ENCODE measurements around the gene CSPG5. TPM values are rescaled to one million over a fixed set of nuclear protein-coding genes. Genes with fewer than 3 reads are reported as not detected.
A peak's percentile ranks its signal among the peaks of the same experiment; 100 is the strongest.

The CSPG5 gene
- total and polyA plus RNA-seq, 4 experiments from 2014 or later, result 0.20 to 0.42 TPM; not detected in 2

DNA sequence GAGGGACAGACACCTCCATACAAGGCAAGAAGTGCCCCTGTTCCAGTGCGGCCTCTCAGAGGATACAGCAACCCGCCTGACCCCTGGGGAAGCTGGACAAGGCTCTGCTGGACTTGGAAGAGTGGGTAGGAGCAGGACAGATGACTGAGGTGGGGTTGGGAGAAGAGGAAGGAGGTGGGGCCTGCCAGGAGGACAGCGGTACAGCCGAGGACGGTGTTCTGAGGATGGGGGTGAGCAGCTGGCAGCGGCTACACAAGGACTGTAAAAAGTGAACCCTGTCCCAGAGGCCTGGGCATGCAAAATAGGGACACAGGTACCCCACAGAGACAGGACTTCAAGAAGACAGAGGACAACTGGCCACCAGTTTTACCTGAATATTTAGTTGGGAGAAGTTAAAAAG lies 41.7 kb downstream of the CSPG5 start:
- no peaks in the 10 kb centered on the region for H3K4me1 Mint-ChIP-seq
- Histone ChIP-seq H3K27me3 (ENCODE audit: insufficient read depth, low read length) (no peaks in the 10 kb centered on the region), H3K4me3 (ENCODE audit: low read length in 2 of 2) (no peak overlapping the region), H3K27ac (ENCODE audit: low read depth, low read length) (no peak overlapping the region), H3K9me3 (ENCODE audit: control insufficient read depth in 1 of 2, low read length in 2 of 2) (no peaks in the 10 kb centered on the region), H3K4me1 (ENCODE audit: insufficient read depth, low read length) (no peaks in the 10 kb centered on the region), H3K36me3 (ENCODE audit: insufficient read depth, low read length) (no peaks in the 10 kb centered on the region)
- no peaks in the 10 kb centered on the region for H3K9me3 Mint-ChIP-seq
- H3K36me3 Mint-ChIP-seq, result no peaks in the 10 kb centered on the region
- no peak for DNase-seq
- no peak overlapping the region for H3K27ac Mint-ChIP-seq
- ChIA-PET CTCF (ENCODE audit: partially characterized antibody) (interaction anchor here (0.5 kb wide), 1 partner anchor 59 kb away, joined by 3 read pairs; no protein-coding TSS in a partner anchor), POLR2A (ENCODE audit: partially characterized antibody) (no interaction called here)
- no peak overlapping the region for H3K4me3 Mint-ChIP-seq
- peaks cover 7 to 19% of the 10 kb centered on the region in 2 donors for H3K27me3 Mint-ChIP-seq
- intact Hi-C loops (cut with micrococcal nuclease), result no loop called here

DNA sequence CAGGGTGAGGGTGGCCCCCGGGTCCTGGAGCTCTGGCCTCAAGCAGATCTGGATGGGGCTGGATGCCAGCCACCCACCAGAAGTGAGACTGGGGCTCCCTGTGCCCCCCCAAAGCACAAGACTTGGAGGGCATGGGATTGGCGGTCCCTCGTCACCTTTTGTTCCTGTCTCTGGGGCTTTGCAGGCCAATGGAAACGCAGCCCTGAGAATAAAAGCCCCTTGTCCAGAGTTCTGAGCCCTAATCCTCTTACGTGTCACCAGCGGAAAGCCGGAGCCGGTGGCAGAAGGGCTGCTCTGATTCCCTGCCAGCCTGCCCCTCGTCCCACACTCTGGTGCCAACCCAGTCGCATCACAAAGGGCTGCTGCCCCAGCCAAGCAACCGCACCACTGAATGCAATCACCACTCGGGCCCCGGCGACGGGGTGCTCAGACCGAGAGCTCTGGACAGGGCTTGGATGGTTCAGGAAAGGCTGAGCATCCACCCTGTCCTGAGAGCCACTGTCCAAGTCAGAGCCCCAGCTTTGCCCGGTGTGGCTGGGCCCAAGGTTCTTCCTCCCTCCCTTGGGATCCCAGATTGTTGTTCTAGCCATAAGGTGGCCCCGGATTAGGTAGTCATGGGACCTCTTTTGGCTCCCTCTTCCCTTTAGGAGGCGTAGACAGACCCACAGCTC lies 42.3 kb downstream of the CSPG5 start:
- Histone ChIP-seq H3K4me3 (ENCODE audit: low read length in 2 of 2) (no peak overlapping the region), H3K27ac (ENCODE audit: low read depth, low read length) (no peak overlapping the region), H3K27me3 (ENCODE audit: insufficient read depth, low read length) (no peaks in the 10 kb centered on the region), H3K4me1 (ENCODE audit: insufficient read depth, low read length) (no peaks in the 10 kb centered on the region), H3K9me3 (ENCODE audit: control insufficient read depth in 1 of 2, low read length in 2 of 2) (no peaks in the 10 kb centered on the region), H3K36me3 (ENCODE audit: insufficient read depth, low read length) (no peaks in the 10 kb centered on the region)
- POLR2A ChIA-PET (ENCODE audit: partially characterized antibody), result no interaction called here
- Mint-ChIP-seq H3K36me3 (no peaks in the 10 kb centered on the region), H3K4me1 (no peaks in the 10 kb centered on the region), H3K27me3 (peaks cover 7 to 19% of the 10 kb centered on the region in 2 donors), H3K4me3 (no peak overlapping the region), H3K27ac (no peak overlapping the region), H3K9me3 (no peaks in the 10 kb centered on the region)
- no peak for DNase-seq
- intact Hi-C loops (cut with micrococcal nuclease), result no loop called here
- CTCF ChIA-PET (ENCODE audit: partially characterized antibody), result interaction anchor here (0.5 kb wide), 1 partner anchor 58 kb away, joined by 3 read pairs; no protein-coding TSS in a partner anchor

- peaks cover 0 to 1% (median 0%) of the 10 kb centered on the region in 8 donors for H3K9me3 Mint-ChIP-seq
- POLR2A ChIA-PET (ENCODE audit: partially characterized antibody), result no interaction called here
Measured at GRCh38 chr3:47533996-47534454, 44.6 kb downstream of the CSPG5 start.

DNA sequence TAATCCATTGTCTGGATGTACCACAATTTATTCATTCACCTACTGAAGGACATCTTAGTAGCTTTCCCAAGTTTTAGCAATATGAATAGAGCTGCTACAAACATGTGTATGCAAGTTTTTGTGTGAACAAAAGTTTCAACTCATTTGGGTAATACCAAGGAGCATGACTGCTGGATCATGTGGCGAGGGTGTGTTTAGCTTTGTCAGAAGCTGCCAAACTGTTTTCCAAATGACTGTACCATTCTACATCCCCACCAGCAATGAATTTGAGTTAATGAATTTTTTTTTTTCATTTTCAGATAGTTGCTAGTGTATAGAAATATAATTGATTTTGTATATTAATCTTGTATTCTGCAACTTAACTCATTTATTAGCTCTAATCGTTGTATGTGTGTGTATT lies 45.2 kb downstream of the CSPG5 start:
- H3K27ac Mint-ChIP-seq, result no peak overlapping the region
- no peak overlapping the region for H3K4me3 Mint-ChIP-seq
- POLR2A ChIA-PET (ENCODE audit: partially characterized antibody), result no interaction called here
- H3K9me3 Mint-ChIP-seq, result peaks cover 0 to 4% (median 0%) of the 10 kb centered on the region in 8 donors
- no peak for DNase-seq
- no peaks in the 10 kb centered on the region for H3K36me3 Mint-ChIP-seq
- no peaks in the 10 kb centered on the region for H3K9me3 ChIP-seq (ENCODE audit: control insufficient read depth in 1 of 2, low read length in 2 of 2)
- CTCF ChIA-PET (ENCODE audit: partially characterized antibody), result interaction anchor here (3.9 kb wide), 1 partner anchor 11 kb away, joined by 13 read pairs; no protein-coding TSS in a partner anchor
- no peak overlapping the region for H3K4me3 ChIP-seq (ENCODE audit: low read length in 2 of 2)
- no peak overlapping the region for H3K27ac ChIP-seq (ENCODE audit: low read depth, low read length)
- no peaks in the 10 kb centered on the region for H3K27me3 ChIP-seq (ENCODE audit: insufficient read depth, low read length)
- no peaks in the 10 kb centered on the region for H3K36me3 ChIP-seq (ENCODE audit: insufficient read depth, low read length)
- no peaks in the 10 kb centered on the region for H3K4me1 ChIP-seq (ENCODE audit: insufficient read depth, low read length)
- intact Hi-C loops (cut with micrococcal nuclease), result no loop called here
- no peaks in the 10 kb centered on the region for H3K4me1 Mint-ChIP-seq
- peaks cover 4 to 15% of the 10 kb centered on the region in 2 donors for H3K27me3 Mint-ChIP-seq

More at GRCh38 chr3:47533996-47534454, 44.6 kb downstream of the CSPG5 start:
- Histone ChIP-seq H3K4me1 (ENCODE audit: insufficient read depth, low read length) (no peaks in the 10 kb centered on the region), H3K27me3 (ENCODE audit: insufficient read depth, low read length) (no peaks in the 10 kb centered on the region), H3K27ac (ENCODE audit: low read depth, low read length) (no peak overlapping the region), H3K4me3 (ENCODE audit: low read length in 2 of 2) (no peak overlapping the region), H3K9me3 (ENCODE audit: control insufficient read depth in 1 of 2, low read length in 2 of 2) (no peaks in the 10 kb centered on the region), H3K36me3 (ENCODE audit: insufficient read depth, low read length) (no peaks in the 10 kb centered on the region)
- Mint-ChIP-seq H3K27ac (peak overlapping the region in 1 of 7 donors; percentile 7), H3K4me3 (no peak overlapping the region), H3K27me3 (peaks cover 7 to 19% of the 10 kb centered on the region in 2 donors), H3K4me1 (no peaks in the 10 kb centered on the region), H3K36me3 (no peaks in the 10 kb centered on the region)
- DNase-seq, result no peak
- intact Hi-C loops (cut with micrococcal nuclease), result no loop called here
- CTCF ChIA-PET (ENCODE audit: partially characterized antibody), result interaction anchor here (3.9 kb wide), 1 partner anchor 12 kb away, joined by 13 read pairs; no protein-coding TSS in a partner anchor

- peaks cover 0 to 1% of the 10 kb centered on the region in 2 donors for H3K27me3 Mint-ChIP-seq
- no peak overlapping the region for H3K4me3 Mint-ChIP-seq
- peak overlapping the region in 1 of 7 donors; percentile 22 for H3K27ac Mint-ChIP-seq
Measured at GRCh38 chr3:47527952-47528725, 50.5 kb downstream of the CSPG5 start.

DNA sequence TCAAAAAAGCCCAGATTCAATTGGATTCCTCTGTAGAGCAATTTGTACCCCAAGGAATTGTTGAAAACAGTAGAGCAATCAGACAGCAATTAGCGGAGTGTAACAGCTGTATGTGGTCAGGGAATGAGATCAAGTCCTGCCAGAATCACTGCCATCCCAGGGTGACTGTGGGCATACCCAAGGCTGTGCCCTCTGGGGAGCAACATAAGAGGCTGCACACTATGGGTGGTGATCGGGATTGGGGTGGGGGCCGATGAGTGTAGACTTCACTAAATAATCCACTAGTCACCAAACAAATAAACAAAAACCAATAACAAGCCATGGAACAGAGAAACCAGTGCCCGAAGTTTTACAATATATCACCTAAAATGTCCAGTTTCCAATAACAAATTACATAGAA lies 53.0 kb downstream of the CSPG5 start:
- Mint-ChIP-seq H3K36me3 (peaks cover 0 to 4% of the 10 kb centered on the region in 2 donors), H3K27ac (no peak overlapping the region), H3K27me3 (no peaks in the 10 kb centered on the region), H3K9me3 (peaks cover 0 to 12% (median 5%) of the 10 kb centered on the region in 8 donors), H3K4me1 (peaks cover 0 to 1% (median 0%) of the 10 kb centered on the region in 4 donors), H3K4me3 (no peak overlapping the region)
- DNase-seq, result no peak
- Histone ChIP-seq H3K9me3 (ENCODE audit: control insufficient read depth in 1 of 2, low read length in 2 of 2) (no peaks in the 10 kb centered on the region), H3K4me3 (ENCODE audit: low read length in 2 of 2) (no peak overlapping the region), H3K4me1 (ENCODE audit: insufficient read depth, low read length) (no peaks in the 10 kb centered on the region), H3K27ac (ENCODE audit: low read depth, low read length) (no peak overlapping the region), H3K27me3 (ENCODE audit: insufficient read depth, low read length) (no peaks in the 10 kb centered on the region), H3K36me3 (ENCODE audit: insufficient read depth, low read length) (no peaks in the 10 kb centered on the region)
- CTCF ChIA-PET (ENCODE audit: partially characterized antibody), result interaction anchor here (1.0 kb wide), 1 partner anchor 27 kb away, joined by 3 read pairs; no protein-coding TSS in a partner anchor
- intact Hi-C loops (cut with micrococcal nuclease), result no loop called here
- POLR2A ChIA-PET (ENCODE audit: partially characterized antibody), result no interaction called here

More at GRCh38 chr3:47527952-47528725, 50.5 kb downstream of the CSPG5 start:
- Histone ChIP-seq H3K9me3 (ENCODE audit: control insufficient read depth in 1 of 2, low read length in 2 of 2) (no peaks in the 10 kb centered on the region), H3K27me3 (ENCODE audit: insufficient read depth, low read length) (no peaks in the 10 kb centered on the region), H3K4me3 (ENCODE audit: low read length in 2 of 2) (no peak overlapping the region), H3K36me3 (ENCODE audit: insufficient read depth, low read length) (no peaks in the 10 kb centered on the region), H3K27ac (ENCODE audit: low read depth, low read length) (no peak overlapping the region), H3K4me1 (ENCODE audit: insufficient read depth, low read length) (no peaks in the 10 kb centered on the region)
- ChIA-PET CTCF (ENCODE audit: partially characterized antibody) (no interaction called here), POLR2A (ENCODE audit: partially characterized antibody) (no interaction called here)
- no peak for DNase-seq
- Mint-ChIP-seq H3K9me3 (peaks cover 0 to 12% (median 5%) of the 10 kb centered on the region in 8 donors), H3K4me1 (no peaks in the 10 kb centered on the region), H3K36me3 (peaks cover 0 to 4% of the 10 kb centered on the region in 2 donors)
- intact Hi-C loops (cut with micrococcal nuclease), result no loop called here

All from CD4-positive, alpha-beta memory T cell (primary cell).